HepG2 (cell line): ENCODE results near the gene PIGV. TPM values are rescaled to one million over a fixed set of nuclear protein-coding genes. Genes with fewer than 3 reads are reported as not detected.

Experiments used
- AKAP8 ChIP-seq: sonication (generic); formaldehyde crosslinking; IDR thresholded peaks from 2 replicates; pipeline ENCODE4 v1.5.1; 2020; ENCODE audit warnings: mild to moderate bottlenecking, missing genetic modification reagents
- AKNA ChIP-seq: sonication (generic); formaldehyde crosslinking; IDR thresholded peaks from 2 replicates; pipeline ENCODE4 v1.4.0; 2020; ENCODE audit warnings: missing genetic modification reagents, borderline replicate concordance
- BRF2 ChIP-seq: sonication (generic); formaldehyde crosslinking; IDR thresholded peaks from 2 replicates; pipeline ENCODE4 v1.8.1; 2022; ENCODE audit warnings: mild to moderate bottlenecking, missing genetic modification reagents
- FOXJ3 ChIP-seq: sonication (generic); formaldehyde crosslinking; IDR thresholded peaks from 2 replicates; pipeline ENCODE4 v1.4.0; 2020; ENCODE audit warnings: missing genetic modification reagents, mild to moderate bottlenecking, borderline replicate concordance
- GATA4 ChIP-seq: sonication (generic); IDR thresholded peaks from 2 replicates; pipeline ENCODE4 v1.6.1; 2016; ENCODE audit warnings: antibody characterized with exemption, low read depth, borderline replicate concordance
- KDM5A ChIP-seq: fragments of 200-600 bp; sonication (generic); IDR thresholded peaks from 2 replicates; pipeline ENCODE4 v1.7.0; 2018; ENCODE audit warnings: antibody characterized with exemption, mild to moderate bottlenecking, low read length, borderline replicate concordance
- NAIF1 ChIP-seq: sonication (generic); formaldehyde crosslinking; IDR thresholded peaks from 2 replicates; pipeline ENCODE4 v1.5.0; 2020; ENCODE audit warnings: mild to moderate bottlenecking, missing genetic modification reagents, borderline replicate concordance
- NPAS2 ChIP-seq: sonication (generic); formaldehyde crosslinking; IDR thresholded peaks from 2 replicates; pipeline ENCODE4 v1.8.0; 2022; ENCODE audit warnings: mild to moderate bottlenecking, missing genetic modification reagents, borderline replicate concordance
- POLR2G ChIP-seq: fragments of 200-400 bp; formaldehyde crosslinking; IDR thresholded peaks from 2 replicates; pipeline ENCODE4 v1.6.1; 2018; ENCODE audit warnings: mild to moderate bottlenecking, low read depth, low read length, moderate library complexity
- SETDB1 ChIP-seq: sonication (generic); formaldehyde crosslinking; IDR thresholded peaks from 2 replicates; pipeline ENCODE4 v1.5.1; 2020; ENCODE audit warnings: missing genetic modification reagents, mild to moderate bottlenecking, borderline replicate concordance
- SMC3 ChIP-seq: IDR thresholded peaks from 2 replicates; pipeline ENCODE4 v1.6.1; 2011; ENCODE audit warnings: low read length, improper control_type of control experiment
- SP5 ChIP-seq: IDR thresholded peaks from 2 replicates; pipeline ENCODE4 v1.6.1; 2016; ENCODE audit warnings: low read depth, borderline replicate concordance
- TBX3 ChIP-seq: fragments of 450-650 bp; IDR thresholded peaks from 2 replicates; pipeline ENCODE4 v1.6.1; 2017; ENCODE audit warnings: antibody characterized with exemption, mild to moderate bottlenecking, inconsistent platforms, borderline replicate concordance
- ZNF143 ChIP-seq: sonication (generic); formaldehyde crosslinking; IDR thresholded peaks from 2 replicates; pipeline ENCODE4 v1.4.0; 2020; ENCODE audit warnings: missing genetic modification reagents
- ZNF367 ChIP-seq: sonication (generic); formaldehyde crosslinking; IDR thresholded peaks from 2 replicates; pipeline ENCODE4 v1.4.0; 2020; ENCODE audit warnings: missing genetic modification reagents, borderline replicate concordance
- ZNF44 ChIP-seq: sonication (generic); formaldehyde crosslinking; IDR thresholded peaks from 2 replicates; pipeline ENCODE4 v1.5.1; 2020; ENCODE audit warnings: mild to moderate bottlenecking, missing genetic modification reagents
- ZNF543 ChIP-seq: sonication (generic); formaldehyde crosslinking; IDR thresholded peaks from 2 replicates; pipeline ENCODE4 v1.4.0; 2020; ENCODE audit warnings: mild to moderate bottlenecking, missing genetic modification reagents
- ZNF557 ChIP-seq: sonication (generic); formaldehyde crosslinking; IDR thresholded peaks from 2 replicates; pipeline ENCODE4 v1.4.0; 2020; ENCODE audit warnings: missing genetic modification reagents
- ZNF772 ChIP-seq: sonication (generic); formaldehyde crosslinking; IDR thresholded peaks from 2 replicates; pipeline ENCODE4 v1.5.0; 2020; ENCODE audit warnings: mild to moderate bottlenecking, missing genetic modification reagents
- polyA plus RNA-seq, 8 experiments: library from polyadenylated mRNA; depleted of rRNA in 3 of 8; stranded (reverse) in 7 of 8; unstranded in 1 of 8; fragments of >200 nt; fragmentation: Illumina TruSeq in 4 of 8; extraction: Trizol in 4 of 8; gene quantifications; 2 replicates each; pipeline versions ENCODE4 v1.2.1 to v1.2.3, GENCODE V29; 2011 to 2016; ENCODE audit warnings: low read depth in 4 of 8, missing spikeins in 1 of 8, mixed read lengths in 1 of 8; ENCODE audit not compliant: insufficient read depth in 1 of 8
- total RNA-seq, 5 experiments: library from RNA; depleted of rRNA; stranded (reverse); fragments of >200 nt; fragmentation: Illumina TruSeq; extraction: Trizol; gene quantifications; 2 replicates each; pipeline ENCODE4 v1.2.3, GENCODE V29; 2016; ENCODE audit warnings: low read depth in 1 of 5
- TF ChIP-seq, protein P1 (sequence below): sonication (generic); formaldehyde crosslinking; IDR thresholded peaks from 2 replicates; pipeline ENCODE4 v1.4.0; 2020; ENCODE audit warnings: mild to moderate bottlenecking, missing genetic modification reagents
- TF ChIP-seq, protein P2 (sequence below): sonication (generic); formaldehyde crosslinking; IDR thresholded peaks from 2 replicates; pipeline ENCODE4 v1.5.0; 2020; ENCODE audit warnings: missing genetic modification reagents, mild to moderate bottlenecking, borderline replicate concordance

Gene PIGV
- total and polyA plus RNA-seq, 2 of the 13 experiments (the other 11 are each of a cell fraction or from before 2014, with no cell fraction given): 13.5 to 22.7 TPM

DNA sequence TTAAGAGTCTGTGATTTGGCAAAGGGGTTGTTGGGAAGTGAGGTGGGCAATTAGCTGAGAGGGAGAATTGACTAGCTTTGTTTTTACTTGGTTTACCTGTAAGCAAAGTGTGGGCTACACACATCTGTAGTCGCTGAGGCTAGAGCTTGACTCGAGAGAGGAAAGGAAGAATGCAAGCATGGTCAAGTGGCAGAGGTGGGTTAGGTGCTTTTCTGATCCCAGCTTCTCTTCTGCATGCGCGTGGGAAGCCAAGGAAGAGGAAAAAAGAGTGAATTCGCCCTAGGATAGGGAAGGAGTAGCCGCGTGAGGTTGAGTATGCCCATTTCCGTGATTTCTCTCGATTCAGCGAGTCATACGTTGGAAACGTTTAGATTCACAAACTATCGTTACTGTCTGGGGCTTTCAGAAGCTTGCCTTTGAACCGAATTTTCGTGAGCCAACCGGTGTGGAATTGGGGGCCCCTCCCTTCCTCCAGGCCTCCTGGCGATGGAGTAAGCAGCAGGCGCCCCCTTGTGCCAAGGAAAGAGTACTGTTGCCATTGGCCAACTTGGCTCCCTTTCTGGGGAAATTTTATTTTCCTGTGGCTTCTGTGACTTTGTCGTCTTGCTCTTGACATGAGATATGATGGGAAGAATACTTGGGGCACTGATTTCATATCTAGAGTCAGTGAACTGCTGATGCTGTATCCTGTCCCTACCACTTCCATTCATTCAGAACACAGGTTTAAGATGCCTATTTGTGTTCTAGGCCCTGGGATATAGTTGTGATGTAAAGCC is 1.3 kb downstream of the PIGV start (continued):
- TF ChIP-seq AKNA (CRISPR knock-in tag) (no peak), ZNF143 (CRISPR knock-in tag) (no peak), ZNF367 (CRISPR knock-in tag) (no peak), ZNF44 (no peak), AKAP8 (CRISPR knock-in tag) (no peak), BRF2 (CRISPR knock-in tag) (no peak), NAIF1 (CRISPR knock-in tag) (peak; percentile 51; the same call in 1 of the 2 replicates), POLR2G (no peak), NPAS2 (CRISPR knock-in tag) (no peak), SMC3 (peak; percentile 97), SETDB1 (CRISPR knock-in tag) (no peak), KDM5A (no peak), ZNF543 (CRISPR knock-in tag) (no peak), TBX3 (no peak), ZNF772 (no peak), FOXJ3 (CRISPR knock-in tag) (no peak), GATA4 (no peak), ZNF557 (CRISPR knock-in tag) (no peak), SP5 (CRISPR knock-in tag) (peak; percentile 28; the same call in 1 of the 2 replicates)
- TF ChIP-seq, protein P1, sequence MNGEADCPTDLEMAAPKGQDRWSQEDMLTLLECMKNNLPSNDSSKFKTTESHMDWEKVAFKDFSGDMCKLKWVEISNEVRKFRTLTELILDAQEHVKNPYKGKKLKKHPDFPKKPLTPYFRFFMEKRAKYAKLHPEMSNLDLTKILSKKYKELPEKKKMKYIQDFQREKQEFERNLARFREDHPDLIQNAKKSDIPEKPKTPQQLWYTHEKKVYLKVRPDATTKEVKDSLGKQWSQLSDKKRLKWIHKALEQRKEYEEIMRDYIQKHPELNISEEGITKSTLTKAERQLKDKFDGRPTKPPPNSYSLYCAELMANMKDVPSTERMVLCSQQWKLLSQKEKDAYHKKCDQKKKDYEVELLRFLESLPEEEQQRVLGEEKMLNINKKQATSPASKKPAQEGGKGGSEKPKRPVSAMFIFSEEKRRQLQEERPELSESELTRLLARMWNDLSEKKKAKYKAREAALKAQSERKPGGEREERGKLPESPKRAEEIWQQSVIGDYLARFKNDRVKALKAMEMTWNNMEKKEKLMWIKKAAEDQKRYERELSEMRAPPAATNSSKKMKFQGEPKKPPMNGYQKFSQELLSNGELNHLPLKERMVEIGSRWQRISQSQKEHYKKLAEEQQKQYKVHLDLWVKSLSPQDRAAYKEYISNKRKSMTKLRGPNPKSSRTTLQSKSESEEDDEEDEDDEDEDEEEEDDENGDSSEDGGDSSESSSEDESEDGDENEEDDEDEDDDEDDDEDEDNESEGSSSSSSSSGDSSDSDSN (CRISPR knock-in tag): no peak
- TF ChIP-seq, protein P2, sequence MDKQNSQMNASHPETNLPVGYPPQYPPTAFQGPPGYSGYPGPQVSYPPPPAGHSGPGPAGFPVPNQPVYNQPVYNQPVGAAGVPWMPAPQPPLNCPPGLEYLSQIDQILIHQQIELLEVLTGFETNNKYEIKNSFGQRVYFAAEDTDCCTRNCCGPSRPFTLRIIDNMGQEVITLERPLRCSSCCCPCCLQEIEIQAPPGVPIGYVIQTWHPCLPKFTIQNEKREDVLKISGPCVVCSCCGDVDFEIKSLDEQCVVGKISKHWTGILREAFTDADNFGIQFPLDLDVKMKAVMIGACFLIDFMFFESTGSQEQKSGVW (CRISPR knock-in tag): 0 out of 2 replicates have a peak, but pooled peaks have one; percentile 34
